GM10248 (cell line): Measurements from ENCODE around the gene ADGB.
"Not testable (repeated sequence)": the region's sequence is repeated elsewhere in the genome, so short reads cannot be mapped to it uniquely, and the experiment has no call there.

Experiments used
- CTCF ChIA-PET: fragments of 300-600 bp; sonication (Branson Sonifier 250); formaldehyde crosslinking; extraction: SDS; loops from one replicate; lab custom pipeline; 2021; ENCODE audit warnings: antibody characterized with exemption; lab: Yijun Ruan, JAX
- POLR2A ChIA-PET: fragments of 350-650 bp; sonication (Branson Sonifier 250); formaldehyde crosslinking; extraction: SDS; loops from one replicate; lab custom pipeline; 2020; ENCODE audit warnings: antibody characterized with exemption; lab: Yijun Ruan, JAX
- DNase-seq: peaks from one replicate; pipeline ENCODE4 v3.0.0; 2012; ENCODE audit errors: extremely low spot score
- CTCF ChIP-seq: IDR thresholded peaks from 2 replicates; pipeline ENCODE4 v1.5.1; 2012; ENCODE audit warnings: mild to moderate bottlenecking, low read depth; ENCODE audit errors: extremely low read depth, missing control alignments, control extremely low read depth

Gene ADGB

GRCh38 chr6:146840216-146840615 lies 241.4 kb downstream of the ADGB start:
- DNase-seq = no peak
- ChIA-PET CTCF (no interaction called here), POLR2A (no interaction called here)
- TF ChIP-seq CTCF = no peak

- TF ChIP-seq CTCF = no peak
- ChIA-PET CTCF (no interaction called here), POLR2A (no interaction called here)
- no peak for DNase-seq
Measured at GRCh38 chr6:146840641-146841040, 241.9 kb downstream of the ADGB start.

GRCh38 chr6:146847426-146847825 lies 248.7 kb downstream of the ADGB start:
- CTCF ChIA-PET = interaction anchor here (0.7 kb wide), 1 partner anchor 10 kb away, joined by 3 read pairs; no protein-coding TSS in a partner anchor
- DNase-seq = no peak
- POLR2A ChIA-PET = no interaction called here
- TF ChIP-seq CTCF = no peak

GRCh38 chr6:146850238-146850896 lies 251.6 kb downstream of the ADGB start:
- DNase-seq = no peak

GRCh38 chr6:146850981-146851380 lies 252.2 kb downstream of the ADGB start:
- ChIA-PET CTCF (no interaction called here), POLR2A (no interaction called here)
- DNase-seq = no peak
- no peak for TF ChIP-seq CTCF

More at GRCh38 chr6:146850238-146850896, 251.6 kb downstream of the ADGB start:
- ChIA-PET CTCF (no interaction called here), POLR2A (no interaction called here)
- no peak for TF ChIP-seq CTCF

- ChIA-PET POLR2A (no interaction called here), CTCF (no interaction called here)
- no peak for TF ChIP-seq CTCF
- DNase-seq = no peak
Measured at GRCh38 chr6:146851837-146852236, 253.1 kb downstream of the ADGB start.

- POLR2A ChIA-PET, DNase-seq, CTCF ChIA-PET: not testable (repeated sequence)
Measured at GRCh38 chr6:146854521-146855255, 255.9 kb downstream of the ADGB start.
